HG03159 (cell line): Measurements from ENCODE around the gene HSD17B12.

ENCODE experiments used
- ATAC-seq: cut with Tn5 transposase; IDR thresholded peaks from one replicate; pipeline ENCODE4 v1.9.1; 2021; ENCODE audit warnings: mild to moderate bottlenecking, moderate library complexity; ENCODE audit not compliant: unreplicated experiment

Gene HSD17B12

GRCh38 chr11:43856993-43857392 is 176.5 kb downstream of the HSD17B12 start:
- no peak for ATAC-seq

DNA sequence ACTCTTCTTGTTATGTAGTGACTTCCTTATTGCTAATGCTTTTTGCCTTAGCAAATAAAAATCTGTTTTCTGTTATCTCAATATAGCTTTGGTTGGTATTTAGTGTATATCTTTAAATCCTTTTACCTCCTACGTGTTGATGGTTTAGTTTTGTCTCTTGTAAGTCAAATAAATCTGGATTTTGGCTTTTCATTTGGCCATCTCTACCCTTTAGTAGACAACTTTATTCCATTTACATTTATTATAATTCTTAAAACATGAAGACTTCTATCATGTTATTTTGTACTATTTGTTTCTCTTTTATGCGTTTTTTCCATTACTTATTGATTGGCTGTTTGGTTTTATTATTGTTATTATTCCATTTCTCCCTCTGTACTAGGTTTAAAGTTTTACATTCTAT is 180.6 kb downstream of the HSD17B12 start:
- no peak for ATAC-seq

DNA sequence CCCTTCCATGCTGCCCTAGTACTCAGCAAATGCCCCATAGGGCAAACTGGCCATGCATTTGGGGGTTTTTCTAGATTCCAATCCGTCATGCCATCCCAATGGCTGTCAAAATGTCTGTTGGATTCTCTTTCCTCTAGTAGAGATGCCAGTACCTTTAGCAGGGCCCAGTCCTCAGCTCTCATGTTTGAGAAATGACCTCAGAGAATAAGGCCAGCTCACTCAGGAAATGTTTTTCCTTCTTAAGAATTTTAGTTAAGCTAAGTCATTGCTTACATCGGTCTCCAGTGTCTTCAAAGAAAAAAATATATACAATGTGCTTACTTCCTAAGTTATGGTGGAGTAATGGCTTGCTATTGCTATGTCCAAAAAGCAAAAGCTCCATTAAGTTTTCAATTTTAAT is 186.0 kb downstream of the HSD17B12 start:
- ATAC-seq, result no peak

GRCh38 chr11:43866969-43867368 is 186.4 kb downstream of the HSD17B12 start:
- ATAC-seq, result no peak

DNA sequence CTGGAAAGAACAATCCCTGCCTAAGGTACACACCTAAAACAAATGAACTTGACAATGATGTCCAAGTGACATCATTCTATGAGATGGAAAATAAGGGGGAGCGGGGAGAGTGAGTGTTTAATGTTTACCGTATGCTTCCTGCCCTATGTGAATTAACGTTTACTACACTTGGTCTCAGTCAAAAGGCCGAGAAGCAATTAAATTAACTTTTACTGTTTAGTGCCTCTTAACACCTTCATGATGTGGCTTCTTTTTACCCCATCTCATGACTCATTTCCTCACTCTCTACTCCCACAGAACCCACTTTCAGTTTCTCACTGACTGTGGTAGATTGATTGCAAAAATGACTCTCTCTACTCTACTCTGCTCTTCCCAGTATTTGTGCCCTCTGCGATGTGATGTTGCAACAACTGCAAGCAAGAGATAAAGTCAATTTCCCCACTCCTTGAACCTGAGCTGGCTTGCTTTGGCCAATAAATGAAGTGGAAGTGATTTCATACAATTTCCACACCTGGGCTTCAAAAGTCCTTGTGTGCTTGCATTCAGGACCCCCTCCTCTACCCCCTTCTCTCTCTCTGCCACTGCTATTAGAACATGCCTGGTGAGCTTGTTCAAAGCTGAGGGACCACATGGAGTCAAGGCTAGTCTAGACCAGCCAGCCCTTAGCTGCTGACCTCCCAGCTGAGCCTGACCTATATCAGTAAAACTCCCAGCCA is 188.5 kb downstream of the HSD17B12 start:
- ATAC-seq, result peak; percentile 100

GRCh38 chr11:43871051-43871450 is 190.5 kb downstream of the HSD17B12 start:
- no peak for ATAC-seq

DNA sequence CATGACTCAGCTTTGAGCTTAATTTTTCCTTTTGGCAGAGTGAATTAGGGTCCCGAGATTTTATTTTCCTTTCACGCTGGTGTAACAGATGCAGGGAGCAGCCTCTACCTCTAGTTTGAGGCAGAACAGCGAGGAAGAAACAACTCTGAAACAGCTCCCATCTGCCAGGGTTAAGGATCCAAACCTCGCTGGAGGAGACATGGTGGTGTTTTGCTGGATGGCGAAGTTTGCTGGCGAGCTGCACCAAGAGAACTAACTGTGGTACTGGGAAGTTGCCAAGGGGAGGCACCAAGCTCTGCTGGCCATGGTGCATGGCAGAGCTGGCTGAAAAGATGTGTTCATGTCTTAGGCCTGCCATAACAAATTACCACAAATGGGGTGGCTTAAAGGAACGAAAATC is 192.5 kb downstream of the HSD17B12 start:
- ATAC-seq, result no peak

- ATAC-seq, result no peak
Measured at GRCh38 chr11:43874078-43874477, 193.5 kb downstream of the HSD17B12 start.

- no peak for ATAC-seq
Measured at GRCh38 chr11:43874738-43875137, 194.2 kb downstream of the HSD17B12 start.

DNA sequence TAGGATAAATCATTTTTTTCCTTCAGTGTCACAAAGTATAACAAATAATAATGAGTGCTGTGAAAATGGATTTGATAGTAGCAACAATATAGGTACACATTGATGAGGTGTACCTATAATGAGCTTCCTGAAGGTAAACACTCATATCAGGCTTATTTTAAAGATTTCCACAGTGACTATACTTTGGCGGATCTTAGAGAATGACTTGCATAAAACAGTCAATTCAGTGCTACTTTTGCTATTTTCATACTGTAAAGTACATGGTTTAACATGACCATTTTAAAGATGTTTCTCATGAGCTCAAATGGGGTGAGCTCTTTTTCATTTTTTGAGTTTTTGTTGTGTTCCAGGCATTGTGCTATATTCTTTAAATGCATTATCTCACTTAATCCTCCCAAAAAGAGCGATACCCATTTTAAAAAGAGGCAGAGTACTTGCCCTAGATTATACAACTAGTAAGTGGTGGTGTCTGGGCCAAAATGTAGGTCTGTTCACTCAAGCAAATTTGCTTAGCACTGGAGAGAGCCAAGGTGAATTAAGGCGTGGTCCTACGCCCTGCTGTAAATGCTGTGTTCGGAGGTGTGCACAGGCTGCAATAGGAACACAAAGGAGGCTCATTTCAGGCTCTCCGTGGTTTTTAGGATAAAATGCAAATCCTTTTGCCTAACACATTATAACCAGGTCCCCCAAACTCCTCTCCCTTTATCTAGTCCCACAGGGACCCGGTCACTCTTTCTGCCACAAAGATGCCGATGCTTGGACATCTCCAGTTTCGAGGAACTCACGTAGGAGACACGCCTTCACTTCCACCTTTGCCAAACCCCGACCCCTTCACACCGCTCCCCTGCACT is 199.5 kb downstream of the HSD17B12 start:
- peak; percentile 7 for ATAC-seq

- ATAC-seq, result peak; percentile 98
Measured at GRCh38 chr11:43880640-43881159, 200.2 kb downstream of the HSD17B12 start, which contains the start of gene ALKBH3. ALKBH3 (plus strand) TSS chr11:43880831; CDS start chr11:43882653, 1,822 bp downstream.

GRCh38 chr11:43892851-43893250 is 212.3 kb downstream of the HSD17B12 start:
- ATAC-seq, result no peak

DNA sequence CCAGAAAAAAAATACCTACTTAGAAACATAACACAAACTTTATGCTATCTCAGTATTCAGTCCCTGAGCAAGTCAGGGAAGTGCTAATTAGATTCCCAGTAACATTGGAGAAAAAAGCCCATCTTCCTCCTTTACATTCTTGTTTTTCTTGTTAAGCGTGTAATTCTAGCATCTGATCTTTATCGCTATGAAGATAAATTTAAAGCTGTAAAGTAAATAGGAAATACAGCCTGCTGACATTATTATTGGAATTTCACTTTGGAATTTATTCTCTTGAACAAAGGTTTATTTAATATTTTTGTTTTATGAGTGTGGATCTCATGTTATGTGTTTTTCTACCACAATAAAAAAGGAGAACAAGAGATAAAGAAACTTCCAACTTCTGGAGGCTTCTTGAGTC is 214.0 kb downstream of the HSD17B12 start:
- ATAC-seq, result no peak

- ATAC-seq, result no peak
Measured at GRCh38 chr11:43895601-43896000, 215.1 kb downstream of the HSD17B12 start.

DNA sequence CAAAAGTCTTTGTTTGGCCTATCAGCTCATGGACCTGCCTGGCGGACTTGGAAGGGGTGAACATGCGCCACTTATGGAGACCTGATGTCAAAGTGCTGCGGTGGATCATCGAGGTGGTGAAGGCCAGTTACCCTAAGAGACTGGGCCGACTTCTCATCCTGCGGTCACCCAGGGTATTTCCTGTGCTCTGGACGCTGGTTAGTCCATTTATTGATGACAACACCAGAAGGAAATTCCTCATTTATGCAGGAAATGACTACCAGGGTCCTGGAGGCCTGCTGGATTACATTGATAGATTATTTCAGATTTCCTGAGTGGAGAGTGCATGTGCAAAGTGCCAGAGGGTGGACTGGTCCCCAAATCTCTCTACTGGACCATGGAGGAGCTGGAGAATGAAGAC is 218.0 kb downstream of the HSD17B12 start:
- no peak for ATAC-seq

GRCh38 chr11:43899094-43899493 is 218.6 kb downstream of the HSD17B12 start:
- ATAC-seq, result no peak

DNA sequence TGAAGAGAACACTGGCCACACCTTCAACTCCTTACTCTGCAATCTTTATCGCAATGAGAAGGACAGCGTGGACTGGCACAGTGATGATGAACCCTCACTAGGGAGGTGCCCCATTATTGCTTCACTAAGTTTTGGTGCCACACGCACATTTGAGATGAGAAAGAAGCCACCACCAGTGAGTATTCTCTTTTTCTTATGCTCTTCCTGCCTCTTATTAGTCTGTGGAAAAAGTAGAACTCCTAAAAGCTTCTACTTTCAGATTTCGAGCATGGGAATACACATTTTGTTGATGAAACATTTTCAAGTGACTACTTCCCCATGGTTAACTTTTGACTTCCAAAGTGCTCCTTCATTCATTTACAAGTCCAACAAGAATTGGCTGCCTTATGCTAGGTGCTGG is 221.0 kb downstream of the HSD17B12 start:
- ATAC-seq, result no peak

DNA sequence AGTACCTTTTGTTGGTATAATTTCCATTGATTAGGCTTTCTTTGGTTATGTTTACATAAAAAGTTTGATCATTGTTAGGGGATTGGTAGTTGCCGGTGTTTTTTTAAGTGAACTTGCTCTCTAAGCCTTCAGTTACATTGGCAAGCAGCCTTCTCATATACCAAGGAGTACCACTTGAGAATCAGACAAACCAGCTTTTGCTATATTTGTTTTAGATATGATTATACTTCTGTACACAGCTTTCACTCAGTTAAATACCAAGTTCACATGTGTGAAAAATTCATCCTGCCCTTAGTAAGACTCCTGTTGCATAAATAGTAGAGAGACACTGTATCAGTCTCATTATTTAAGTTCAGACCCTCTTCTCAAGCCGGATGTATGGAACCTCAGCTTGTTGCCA is 222.5 kb downstream of the HSD17B12 start:
- ATAC-seq, result no peak

DNA sequence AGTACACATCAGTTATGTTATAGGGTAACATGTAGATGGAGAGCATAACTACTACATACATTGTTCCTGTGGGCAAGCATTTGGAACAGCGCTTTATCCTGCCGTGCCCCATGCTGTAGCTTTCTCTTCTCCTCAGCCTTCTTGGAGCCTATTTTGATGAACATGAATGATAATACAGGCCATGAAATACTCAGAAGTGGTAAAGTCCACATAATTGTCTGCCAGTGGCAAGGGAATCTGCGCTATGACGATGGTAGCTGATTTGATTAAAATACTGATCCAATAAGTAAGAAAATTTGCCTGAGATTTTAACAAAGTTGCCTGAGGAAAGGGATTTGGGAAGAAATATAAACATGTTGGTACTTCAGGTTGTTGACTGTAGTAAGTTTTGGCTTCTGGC is 223.4 kb downstream of the HSD17B12 start:
- ATAC-seq, result no peak

DNA sequence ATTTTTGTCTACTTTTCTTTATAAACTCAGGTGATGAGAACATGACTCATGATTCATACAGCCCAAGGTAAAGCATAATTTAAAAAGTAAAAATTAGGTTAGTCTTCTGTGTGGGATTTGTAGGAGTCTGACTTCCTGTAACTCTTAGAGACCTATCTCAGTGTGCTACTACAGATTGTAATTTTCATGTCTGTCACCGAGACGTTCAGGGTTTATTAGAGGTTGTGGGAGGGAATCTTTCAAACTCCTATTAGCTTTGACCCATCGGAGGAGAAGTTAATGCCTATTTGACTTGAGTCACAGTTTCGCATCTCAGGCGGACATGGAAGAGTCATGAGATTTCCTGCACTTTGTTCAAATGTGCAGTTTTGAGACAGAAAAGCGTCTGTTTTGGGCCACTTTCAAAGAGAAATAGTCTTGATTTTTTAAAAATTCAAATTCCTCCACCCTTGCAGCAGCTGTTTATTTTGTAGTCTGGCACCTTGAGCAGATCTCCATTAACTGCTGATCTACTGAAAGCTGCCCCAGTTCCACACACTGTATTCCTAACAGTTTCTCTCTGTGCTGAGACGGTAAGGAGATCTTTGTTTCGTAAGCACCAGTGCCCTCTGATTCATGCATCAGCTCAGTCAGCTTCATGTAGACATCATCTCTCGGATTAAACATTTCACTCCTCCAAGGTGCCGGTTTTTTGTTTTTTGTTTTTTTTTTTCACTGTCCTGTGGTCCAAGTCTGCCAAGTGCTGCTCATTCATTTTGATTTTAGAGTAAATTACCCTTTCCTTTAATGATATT is 224.4 kb downstream of the HSD17B12 start:
- ATAC-seq, result no peak

DNA sequence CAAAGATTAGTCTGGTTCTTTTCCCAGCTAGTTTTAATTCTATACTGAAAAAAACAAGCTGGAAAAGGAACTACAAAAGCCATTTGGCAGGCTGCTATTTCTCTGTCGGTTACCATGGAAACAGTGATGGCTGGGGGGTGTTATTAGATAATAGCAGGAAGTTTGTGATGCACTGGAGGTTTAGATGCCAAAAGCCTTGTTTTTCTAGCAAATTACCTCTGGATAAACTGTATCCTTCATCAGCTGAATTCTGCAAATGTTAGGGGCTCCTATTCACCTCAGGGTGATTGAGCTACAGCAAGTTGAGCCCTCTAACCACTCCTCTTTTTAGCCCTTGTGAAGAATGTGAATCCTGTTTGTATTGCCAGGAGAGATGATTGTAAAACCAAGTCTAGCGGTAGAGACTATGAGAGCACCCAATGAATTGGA is 225.3 kb downstream of the HSD17B12 start:
- no peak for ATAC-seq
